ENCODE data around the gene KLHDC3. TPM values are rescaled to one million over a fixed set of nuclear protein-coding genes. Genes with fewer than 3 reads are reported as not detected.

KLHDC3 gene, protein sequence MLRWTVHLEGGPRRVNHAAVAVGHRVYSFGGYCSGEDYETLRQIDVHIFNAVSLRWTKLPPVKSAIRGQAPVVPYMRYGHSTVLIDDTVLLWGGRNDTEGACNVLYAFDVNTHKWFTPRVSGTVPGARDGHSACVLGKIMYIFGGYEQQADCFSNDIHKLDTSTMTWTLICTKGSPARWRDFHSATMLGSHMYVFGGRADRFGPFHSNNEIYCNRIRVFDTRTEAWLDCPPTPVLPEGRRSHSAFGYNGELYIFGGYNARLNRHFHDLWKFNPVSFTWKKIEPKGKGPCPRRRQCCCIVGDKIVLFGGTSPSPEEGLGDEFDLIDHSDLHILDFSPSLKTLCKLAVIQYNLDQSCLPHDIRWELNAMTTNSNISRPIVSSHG
- 64.0 and 68.7 TPM in 2 replicates for total RNA-seq

DNA sequence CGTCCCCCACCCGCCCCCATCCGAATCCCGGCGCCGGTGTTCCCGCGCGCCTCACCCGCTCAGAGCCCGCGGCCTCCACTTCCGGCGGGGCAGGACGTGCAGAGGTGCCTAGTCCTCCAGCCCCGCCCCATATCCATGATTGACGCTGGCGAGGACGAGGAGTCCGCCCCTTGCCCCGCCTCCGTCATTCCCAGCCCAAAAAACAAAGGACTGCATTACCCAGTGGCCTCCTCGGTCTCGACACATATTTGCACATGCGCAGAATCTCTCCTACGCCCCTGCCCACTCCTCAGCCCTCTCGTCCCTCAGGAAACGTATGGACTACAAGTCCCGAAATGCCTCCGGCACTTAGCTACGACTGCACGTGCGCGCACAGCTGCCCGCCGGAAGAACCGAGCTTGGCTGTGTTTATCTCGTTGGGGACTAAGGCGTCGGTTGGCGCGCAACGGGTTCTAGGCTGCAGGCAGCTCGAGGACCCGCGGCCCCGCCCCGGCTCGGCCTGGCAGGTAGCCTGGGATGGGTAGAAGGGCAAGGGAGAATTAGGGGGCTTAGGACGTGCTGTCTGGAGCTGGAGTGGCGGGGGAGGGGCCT, at the start of gene KLHDC3, which contains the start of gene MEA1:
Gene KLHDC3 (plus strand): TSS at position 407 of the 591 bp plus-strand sequence. CDS start 2,944 bp downstream, outside the sequence.
Gene MEA1 (minus strand): TSS at position 104 of the 591 bp plus-strand sequence. CDS start 133 bp downstream, outside the sequence.

GRCh38 chr6:42978839-42979522, 35.1 kb upstream of the KLHDC3 start, which contains the start of gene PEX6:
TSS of gene PEX6 (minus strand) at chr6:42979181. CDS start at chr6:42979150, 31 bp downstream.

DNA sequence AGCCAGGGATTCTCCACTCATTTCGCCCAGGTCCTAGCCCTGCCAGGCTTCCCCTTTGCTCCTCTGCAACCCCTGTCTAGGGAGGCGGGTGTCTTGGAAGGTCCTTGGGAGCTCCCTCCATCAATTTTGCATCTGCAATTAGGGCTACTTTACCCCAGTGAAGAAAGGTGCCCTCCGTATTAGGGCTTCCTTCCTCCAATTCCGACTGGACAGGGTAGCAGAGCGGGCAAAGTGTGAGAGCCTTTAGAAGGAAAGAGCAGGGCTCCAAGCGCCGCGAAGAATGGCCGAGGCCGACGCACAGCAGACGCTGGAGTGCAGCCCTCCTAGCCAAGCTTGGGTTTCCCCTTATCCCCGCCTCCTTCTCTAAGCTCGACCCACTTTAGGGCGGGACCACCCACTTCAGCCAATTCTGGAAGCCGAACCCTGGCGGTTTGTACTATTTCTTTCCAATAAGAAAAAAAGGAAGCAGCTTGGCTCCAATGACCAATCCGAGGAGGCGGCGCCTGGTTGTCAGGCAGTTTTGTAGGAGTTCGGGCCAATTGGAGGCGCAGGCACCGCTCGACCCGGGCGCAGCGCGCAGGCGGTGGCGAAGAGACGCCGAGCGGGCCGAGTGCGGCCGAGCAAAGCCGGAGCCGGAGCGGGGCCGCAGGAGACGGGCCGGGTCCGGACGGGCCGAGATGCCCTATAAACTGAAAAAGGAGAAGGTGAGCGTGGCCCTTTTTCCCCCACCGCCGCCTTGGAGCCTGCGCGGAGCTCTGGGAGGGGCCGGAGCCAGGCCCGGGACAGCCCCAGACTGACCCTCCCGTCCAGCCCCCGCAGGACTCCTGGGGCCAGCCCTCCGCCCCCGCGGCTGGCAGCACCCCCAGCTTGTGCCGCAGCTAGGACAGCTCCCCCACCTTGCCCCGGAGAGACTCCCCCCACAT, 29.8 kb upstream of the KLHDC3 start, which contains the start of gene PPP2R5D:
Gene PPP2R5D (plus strand): TSS at position 570 of the 923 bp plus-strand sequence. CDS start 108 bp downstream, at position 678.

DNA sequence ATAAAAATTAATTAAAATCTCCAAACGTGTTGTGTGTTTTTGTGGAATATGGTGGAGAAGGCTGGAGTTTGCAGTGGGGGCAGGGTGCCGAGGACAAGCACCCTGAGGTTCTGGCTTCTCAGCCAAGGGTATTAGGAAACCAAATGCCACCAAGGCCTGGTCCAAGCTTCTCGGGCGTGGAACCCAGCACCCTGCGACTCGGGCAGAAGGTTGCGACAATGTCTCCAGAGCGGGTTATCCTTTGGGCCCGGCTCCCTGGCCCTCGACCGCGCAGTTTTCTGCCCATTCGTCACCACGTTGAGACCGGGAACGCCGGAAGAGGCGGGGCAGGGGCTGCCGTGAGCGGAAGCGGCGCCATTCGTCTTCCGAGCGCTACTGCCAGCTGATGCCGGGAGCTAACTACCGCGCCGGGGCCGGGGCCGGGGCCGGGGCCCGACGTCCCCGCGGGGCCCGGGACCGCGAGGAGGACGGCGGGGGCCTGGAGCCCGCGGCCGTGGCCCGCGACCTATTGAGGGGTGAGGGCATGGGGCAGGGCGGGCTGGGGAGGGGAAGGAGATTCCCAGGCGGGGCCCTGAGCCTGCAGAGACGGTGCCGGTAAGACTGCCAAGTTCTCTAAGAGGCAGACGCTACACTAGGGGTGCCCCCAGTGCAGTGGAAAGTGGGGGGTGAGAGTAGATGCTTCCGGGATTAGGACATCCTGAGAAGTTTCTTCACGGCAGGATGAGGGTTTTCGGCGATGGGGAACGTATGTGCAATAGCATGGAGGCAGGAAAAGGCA, 7.4 kb downstream of the KLHDC3 start, which contains the start of gene RRP36:
Gene RRP36 (plus strand): TSS at position 354 of the 778 bp plus-strand sequence. CDS start 32 bp downstream, at position 386.

GRCh38 chr6:43053545-43054205, 39.6 kb downstream of the KLHDC3 start, which contains the start of gene CUL7:
TSS of gene CUL7 (minus strand) at chr6:43053851. CDS start at chr6:43052788, 1,063 bp downstream.

GRCh38 chr6:43059168-43060033, 45.4 kb downstream of the KLHDC3 start, which contains the start of the genes KLC4 and MRPL2:
TSS of gene KLC4 (plus strand) at chr6:43059631. CDS start at chr6:43061336, 1,705 bp downstream.
TSS of gene MRPL2 (minus strand) at chr6:43059434. CDS start at chr6:43059381, 53 bp downstream.

Other genes starting within 250 kb of the KLHDC3 start
- 2.0 and 2.6 TPM in 2 replicates for gene BICRAL, start 232.2 kb upstream of the KLHDC3 start, total RNA-seq
- 107 and 128 TPM in 2 replicates for gene RPL7L1, start 134.6 kb upstream of the KLHDC3 start, total RNA-seq
- not detected in 2 replicates for gene PTCRA, start 98.2 kb upstream of the KLHDC3 start, total RNA-seq
- 29.5 and 32.7 TPM in 2 replicates for gene CNPY3, start 84.8 kb upstream of the KLHDC3 start, total RNA-seq
- not detected in 2 replicates for gene GNMT, start 53.5 kb upstream of the KLHDC3 start, total RNA-seq
- 26.6 and 28.3 TPM in 2 replicates for gene PEX6, start 35.1 kb upstream of the KLHDC3 start, total RNA-seq
- 60.5 and 80.8 TPM in 2 replicates for gene PPP2R5D, start 29.7 kb upstream of the KLHDC3 start, total RNA-seq
- gene MEA1, start 303 bp upstream of the KLHDC3 start, total RNA-seq = 83.5 and 84.1 TPM in 2 replicates
- gene RRP36, start 7.4 kb downstream of the KLHDC3 start, total RNA-seq = 80.3 and 94.5 TPM in 2 replicates
- 14.5 and 15.2 TPM in 2 replicates for gene CUL7, start 39.6 kb downstream of the KLHDC3 start, total RNA-seq
- 32.4 and 33.4 TPM in 2 replicates for gene MRPL2, start 45.2 kb downstream of the KLHDC3 start, total RNA-seq
- 10.3 and 11.7 TPM in 2 replicates for gene KLC4, start 45.4 kb downstream of the KLHDC3 start, total RNA-seq
- 84.4 and 112 TPM in 2 replicates for gene PTK7, start 62.1 kb downstream of the KLHDC3 start, total RNA-seq
- gene SRF, start 157.0 kb downstream of the KLHDC3 start, total RNA-seq = 23.3 and 29.9 TPM in 2 replicates
- 29.6 and 32.2 TPM in 2 replicates for gene CUL9, start 167.9 kb downstream of the KLHDC3 start, total RNA-seq
- 129 and 187 TPM in 2 replicates for gene DNPH1, start 215.2 kb downstream of the KLHDC3 start, total RNA-seq
- gene TTBK1, start 229.2 kb downstream of the KLHDC3 start, total RNA-seq = not detected in 2 replicates

Data from airway epithelial cell (primary cell).